ENCODE data around the gene PLCB4.

The PLCB4 gene

GRCh38 chr20:9402546-9402945, 333.7 kb downstream of the PLCB4 start:
- DNase-seq (ENCODE audit: low read depth) = no peak

GRCh38 chr20:9403448-9403847, 334.6 kb downstream of the PLCB4 start:
- no peak for DNase-seq (ENCODE audit: low read depth)

DNA sequence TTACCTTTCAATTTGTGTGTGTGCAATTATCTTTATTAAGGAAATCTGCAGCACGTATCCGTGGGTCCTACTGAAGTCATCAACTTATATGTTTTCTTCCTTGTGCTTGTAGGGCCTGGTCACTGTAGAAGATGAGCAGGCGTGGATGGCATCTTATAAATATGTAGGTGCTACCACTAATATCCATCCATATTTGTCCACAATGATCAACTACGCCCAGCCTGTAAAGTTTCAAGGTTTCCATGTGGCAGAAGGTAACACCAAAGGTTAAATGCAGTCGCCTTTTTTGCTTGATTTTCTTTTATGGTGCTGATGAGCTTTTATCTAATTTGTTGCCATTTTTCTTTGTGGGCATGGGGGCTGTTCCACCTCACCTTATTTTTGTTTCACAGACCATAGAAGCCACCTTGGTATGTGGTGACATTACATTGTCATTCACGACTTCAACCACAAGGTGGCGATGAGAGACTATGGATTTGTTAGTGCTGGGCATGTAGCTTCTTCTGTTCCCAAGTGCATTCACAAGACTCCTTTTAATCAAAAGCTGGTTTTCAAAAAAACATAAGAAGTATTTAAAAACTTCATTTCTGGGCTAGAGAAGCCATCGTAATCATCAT, 339.0 kb downstream of the PLCB4 start:
- DNase-seq (ENCODE audit: low read depth) = peak; percentile 57

GRCh38 chr20:9408422-9409300, 339.8 kb downstream of the PLCB4 start:
- peak; percentile 38 for DNase-seq (ENCODE audit: low read depth)

- DNase-seq (ENCODE audit: low read depth) = no peak
These were observed 340.5 kb downstream of the PLCB4 start for GRCh38 chr20:9409352-9409751.

DNA sequence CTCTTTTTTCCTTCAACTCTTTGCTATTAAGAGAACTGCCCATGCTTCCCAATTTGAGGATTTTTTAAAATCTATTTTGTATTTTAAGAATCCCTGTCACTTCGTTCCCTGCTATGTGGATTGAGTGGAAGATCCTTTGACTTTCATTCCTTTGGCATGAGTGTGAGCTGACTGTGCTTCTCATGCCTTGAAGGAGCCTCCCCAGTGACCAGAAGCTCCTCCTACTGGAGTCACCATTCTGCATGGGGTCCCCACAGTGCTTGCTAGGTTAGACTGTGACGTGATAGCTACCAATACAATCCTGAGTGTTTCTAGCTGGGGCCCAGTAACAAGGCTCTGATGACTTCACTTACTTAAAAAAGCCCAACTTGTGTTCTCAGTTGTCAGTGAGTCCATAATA, 341.1 kb downstream of the PLCB4 start:
- DNase-seq (ENCODE audit: low read depth) = peak; percentile 18

DNA sequence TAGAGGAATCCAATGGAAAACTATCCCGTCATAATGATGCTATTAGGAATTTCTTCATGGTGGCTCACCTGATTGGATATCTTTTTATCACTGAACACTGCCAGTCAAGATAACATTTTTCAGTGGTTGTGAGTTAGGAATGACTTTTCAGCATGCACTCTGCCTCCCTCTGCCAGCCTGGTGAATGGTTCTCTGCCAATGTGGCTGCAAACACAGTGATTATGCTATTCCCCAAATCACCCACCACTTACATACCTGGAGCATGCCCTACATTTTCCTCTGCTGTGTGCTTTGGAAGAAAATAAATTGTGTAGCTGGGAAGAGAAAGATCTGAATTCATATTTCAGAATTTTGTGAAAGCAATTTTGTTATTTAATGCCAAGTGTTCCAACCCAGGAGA, 342.9 kb downstream of the PLCB4 start:
- DNase-seq (ENCODE audit: low read depth) = no peak

DNA sequence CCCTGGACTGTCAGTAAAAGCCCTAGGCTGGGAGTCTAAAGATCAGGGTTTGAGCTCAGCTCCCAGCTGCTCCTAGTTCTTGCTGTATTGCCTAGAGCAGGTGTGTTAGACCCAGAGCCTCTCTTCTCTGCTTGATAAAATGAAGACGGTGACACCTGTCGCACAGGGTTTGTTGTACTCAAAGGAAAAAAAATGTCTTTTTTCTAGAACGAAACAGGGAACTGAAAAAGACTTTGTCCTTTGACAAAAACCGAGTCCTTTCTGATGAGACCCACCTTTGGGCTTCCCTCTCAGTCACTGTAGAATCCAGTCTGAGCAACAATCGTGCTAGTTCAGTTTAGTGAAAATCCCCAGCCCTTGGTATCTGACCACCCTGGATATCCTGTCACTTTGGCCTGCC, 343.4 kb downstream of the PLCB4 start:
- DNase-seq (ENCODE audit: low read depth) = no peak

GRCh38 chr20:9413001-9413400, 344.1 kb downstream of the PLCB4 start:
- DNase-seq (ENCODE audit: low read depth) = no peak

DNA sequence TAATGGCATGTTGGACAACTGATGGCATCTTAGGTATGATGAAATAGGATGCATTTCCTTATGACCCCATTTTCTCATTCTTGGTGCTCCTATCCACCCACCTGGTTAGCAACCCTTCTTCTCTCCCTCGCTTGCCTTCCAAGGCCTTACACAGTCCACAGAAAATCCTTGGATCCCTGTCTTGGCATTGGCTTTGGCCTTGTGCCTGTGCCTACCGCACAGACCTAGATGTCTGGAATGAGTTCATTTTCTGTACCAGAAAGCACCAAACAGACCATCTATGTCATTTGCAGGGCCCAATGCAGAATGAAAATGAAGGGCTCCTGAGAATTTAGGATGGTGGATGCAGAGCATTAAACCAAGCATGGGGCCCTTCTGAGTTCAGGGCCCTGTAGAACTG, 346.5 kb downstream of the PLCB4 start:
- no peak for DNase-seq (ENCODE audit: low read depth)

- DNase-seq (ENCODE audit: low read depth) = no peak
These were observed 347.5 kb downstream of the PLCB4 start for GRCh38 chr20:9416421-9416820.

GRCh38 chr20:9417665-9418064, 348.8 kb downstream of the PLCB4 start:
- DNase-seq (ENCODE audit: low read depth) = peak; percentile 27

- no peak for DNase-seq (ENCODE audit: low read depth)
These were observed 353.6 kb downstream of the PLCB4 start for GRCh38 chr20:9422321-9423057.

DNA sequence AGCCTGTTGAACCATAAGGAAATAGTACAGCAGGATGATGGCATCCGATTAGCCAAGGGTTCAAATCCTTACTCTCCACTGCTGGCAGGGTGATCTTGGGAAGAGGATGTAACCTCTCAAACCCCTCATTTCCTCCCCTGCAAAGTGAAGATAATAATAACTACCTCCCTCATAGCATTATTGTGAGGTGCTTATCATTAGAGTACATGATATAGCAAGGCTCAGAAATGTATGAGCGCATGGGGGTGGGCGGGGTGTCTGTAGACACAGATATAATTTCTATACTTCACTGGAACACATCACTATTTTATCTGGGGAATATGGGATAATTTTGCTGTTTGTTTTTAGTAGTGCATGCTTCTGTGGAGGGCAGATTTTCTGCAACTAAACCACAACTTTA, 355.7 kb downstream of the PLCB4 start:
- DNase-seq (ENCODE audit: low read depth) = no peak

- DNase-seq (ENCODE audit: low read depth) = no peak
These were observed 358.8 kb downstream of the PLCB4 start for GRCh38 chr20:9427430-9428291.

GRCh38 chr20:9428292-9428607, 359.4 kb downstream of the PLCB4 start:
- DNase-seq (ENCODE audit: low read depth) = no peak

GRCh38 chr20:9439806-9440205, 370.9 kb downstream of the PLCB4 start:
- no peak for DNase-seq (ENCODE audit: low read depth)

DNA sequence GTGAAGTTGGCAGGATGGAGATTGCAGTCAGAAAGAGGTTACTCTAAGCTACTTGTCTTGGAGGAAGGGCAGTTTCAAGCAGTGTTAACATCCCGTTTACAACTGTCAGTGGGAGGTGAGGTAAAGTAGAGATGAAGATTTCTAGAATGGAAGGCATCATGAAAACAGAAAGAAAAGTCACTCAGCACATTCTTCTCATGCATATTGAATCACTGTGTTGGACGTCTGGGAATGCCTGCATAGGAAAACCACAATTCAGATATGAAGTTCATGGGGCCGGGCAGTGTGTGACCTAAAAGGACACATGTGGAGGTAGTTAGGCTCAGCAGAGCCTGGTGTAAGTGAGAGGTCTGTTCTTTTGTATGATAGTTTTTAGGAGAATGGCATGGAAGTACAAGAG, 372.0 kb downstream of the PLCB4 start:
- no peak for DNase-seq (ENCODE audit: low read depth)

DNA sequence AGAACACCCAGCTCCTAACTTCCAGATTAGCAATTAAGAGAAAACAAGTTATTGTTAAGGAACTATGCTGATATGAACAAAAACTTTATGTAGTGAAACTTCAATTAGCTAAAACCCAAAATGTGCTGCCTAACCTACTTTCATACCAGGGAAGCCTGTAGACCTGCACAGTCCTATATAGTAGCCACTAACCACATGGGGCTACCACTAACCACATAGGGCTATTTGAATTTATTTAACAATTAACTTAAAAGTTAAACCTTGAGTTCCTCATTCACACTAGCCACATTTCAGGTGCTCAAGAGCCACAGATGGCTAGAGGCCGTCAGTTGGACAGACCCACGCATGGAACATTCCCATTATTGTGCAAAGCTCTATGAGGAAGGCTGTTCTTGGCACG, 373.1 kb downstream of the PLCB4 start:
- DNase-seq (ENCODE audit: low read depth) = no peak

- DNase-seq (ENCODE audit: low read depth) = no peak
These were observed 374.0 kb downstream of the PLCB4 start for GRCh38 chr20:9442858-9443257.

- DNase-seq (ENCODE audit: low read depth) = no peak
These were observed 376.0 kb downstream of the PLCB4 start for GRCh38 chr20:9444921-9445320.

GRCh38 chr20:9447182-9447581, 378.3 kb downstream of the PLCB4 start:
- DNase-seq (ENCODE audit: low read depth) = no peak

All from amniotic epithelial cell (primary cell).